K562 (cell line): ENCODE results near the gene PLEKHO2. TPM values are rescaled to one million over a fixed set of nuclear protein-coding genes. Genes with fewer than 3 reads are reported as not detected.

Source experiments
- ATAC-seq: fragments of 200-7000 bp; cut with Tn5 transposase; 3 replicates; pipeline ENCODE4 v1.9.1; 2020; ENCODE audit warnings: moderate library complexity
- BruUV-seq: library from RNA; stranded (reverse); fragments of 400-500 nt; replicated peaks from 2 replicates; lab custom pipeline; 2021; lab: Mats Ljungman, UMichigan
- CTCF ChIA-PET: fragments of 300-600 bp; formaldehyde crosslinking; extraction: SDS; loops from one replicate; lab custom pipeline; 2021; ENCODE audit warnings: low intra/inter-chr PET ratio; lab: Yijun Ruan, JAX
- POLR2A ChIA-PET: fragments of 300-600, 350-650 bp; sonication (Branson Sonifier 250); formaldehyde crosslinking; extraction: SDS; loops from one replicate; lab custom pipeline; 2021; ENCODE audit warnings: antibody characterized with exemption, inconsistent platforms; lab: Yijun Ruan, JAX
- DNase-seq, 4 experiments: peaks; one replicate each; pipeline versions ENCODE4 v3.0.0 to v3.0.0-alpha.2; 2011 to 2018; ENCODE audit warnings: low spot score in 3 of 4, mixed read lengths in 3 of 4; ENCODE audit errors: extremely low read depth in 1 of 4
- FAIRE-seq: peaks from 2 replicates; lab custom pipeline; 2011; peaks lifted over from hg19 to GRCh38; lab: Jason Lieb, UNC
- H2AFZ ChIP-seq: 2 replicates; pipeline ENCODE4 v1.6.0; 2011; ENCODE audit warnings: low read depth, low read length, control low read depth, inconsistent platforms
- H3K27ac ChIP-seq: fragments of 200-600 bp; 3 replicates; pipeline ENCODE4 v1.8.0; 2011; ENCODE audit warnings: low read depth, mild to moderate bottlenecking, control low read depth, inconsistent platforms, low read length, moderate library complexity, mixed read lengths; ENCODE audit errors: extremely low read depth
- H3K27me3 ChIP-seq, 2 experiments: fragments of 300-600 bp in 1 of 2; 2 replicates in 1 of 2; 3 replicates in 1 of 2; pipeline versions ENCODE4 v1.6.0 to v1.8.0; 2011; ENCODE audit warnings: inconsistent platforms in 2 of 2, low read length in 2 of 2, mild to moderate bottlenecking in 1 of 2, mixed read lengths in 1 of 2, moderate library complexity in 1 of 2; ENCODE audit not compliant: control insufficient read depth in 2 of 2, insufficient read depth in 2 of 2
- H3K36me3 ChIP-seq: fragments of 300-600 bp; 3 replicates; pipeline ENCODE4 v1.8.0; 2011; ENCODE audit warnings: mild to moderate bottlenecking, low read length, inconsistent platforms; ENCODE audit not compliant: control insufficient read depth, insufficient read depth
- H3K4me1 ChIP-seq, 2 experiments: fragments of 200-600 bp in 1 of 2; replicated peaks in 1 of 2; 2 replicates in 1 of 2; 3 replicates in 1 of 2; pipeline versions ENCODE4 v1.5.1 to v1.8.0; 2011; ENCODE audit warnings: inconsistent platforms in 2 of 2, low read length in 2 of 2, mild to moderate bottlenecking in 1 of 2, mixed read lengths in 1 of 2, moderate library complexity in 1 of 2; ENCODE audit not compliant: control insufficient read depth in 2 of 2, insufficient read depth in 2 of 2
- H3K4me2 ChIP-seq: 2 replicates; pipeline ENCODE4 v1.6.1; 2011; ENCODE audit warnings: low read length, control low read depth, inconsistent platforms, mixed read lengths; ENCODE audit not compliant: insufficient read depth
- H3K4me3 ChIP-seq: fragments of 200-600 bp; sonication (generic), shearing (Covaris generic); 2 replicates; pipeline ENCODE4 v1.5.1; 2016; ENCODE audit warnings: control low read depth, inconsistent platforms
- H3K79me2 ChIP-seq: fragments of 200-600 bp; 3 replicates; pipeline ENCODE4 v1.8.0; 2011; ENCODE audit warnings: low read length, inconsistent platforms; ENCODE audit not compliant: control insufficient read depth, insufficient read depth
- H3K9ac ChIP-seq, 2 experiments: 2 replicates each; pipeline versions ENCODE4 v1.6.0 to v1.6.1; 2011; ENCODE audit warnings: low read depth in 2 of 2, low read length in 2 of 2, control low read depth in 1 of 2, inconsistent platforms in 1 of 2, mild to moderate bottlenecking in 1 of 2, mixed read lengths in 1 of 2; ENCODE audit not compliant: insufficient read depth in 1 of 2
- H3K9me1 ChIP-seq: one replicate; pipeline ENCODE4 v1.6.0; 2011; ENCODE audit warnings: inconsistent platforms, mild to moderate bottlenecking, low read length, moderate library complexity; ENCODE audit not compliant: control insufficient read depth, insufficient read depth
- H3K9me3 ChIP-seq: replicated peaks from 2 replicates; pipeline ENCODE4 v1.5.1; 2011; ENCODE audit warnings: low read depth, low read length, inconsistent platforms; ENCODE audit not compliant: control insufficient read depth, insufficient read depth
- H4K20me1 ChIP-seq: replicated peaks from 2 replicates; pipeline ENCODE4 v1.6.1; 2011; ENCODE audit warnings: low read length, inconsistent platforms, mixed read lengths; ENCODE audit not compliant: control insufficient read depth, insufficient read depth
- C11orf30 ChIP-seq: fragments of 450-650 bp; IDR thresholded peaks from 2 replicates; pipeline ENCODE4 v1.6.1; 2016; ENCODE audit warnings: low read depth, mild to moderate bottlenecking
- CREB1 ChIP-seq, 2 experiments: sonication (generic) in 1 of 2; formaldehyde crosslinking in 1 of 2; IDR thresholded peaks; 2 replicates each; pipeline versions ENCODE4 v1.6.1 to v1.8.0; 2012 to 2022; ENCODE audit warnings: inconsistent platforms in 1 of 2, mild to moderate bottlenecking in 1 of 2, missing genetic modification reagents in 1 of 2, moderate library complexity in 1 of 2
- KLF13 ChIP-seq: fragments of 450-650 bp; IDR thresholded peaks from 2 replicates; pipeline ENCODE4 v1.6.1; 2016; ENCODE audit warnings: missing genetic modification characterization, low read depth, mild to moderate bottlenecking, missing compliant biosample characterization, moderate library complexity, borderline replicate concordance
- MAFG ChIP-seq: fragments of 450-650 bp; conservative IDR thresholded peaks from 2 replicates; pipeline ENCODE4 v1.6.1; 2016; ENCODE audit warnings: missing genetic modification characterization, missing compliant biosample characterization
- MAFK ChIP-seq: IDR thresholded peaks from 2 replicates; pipeline ENCODE4 v1.6.1; 2011; ENCODE audit warnings: low read length, improper control_type of control experiment
- ZC3H11A ChIP-seq: IDR thresholded peaks from 2 replicates; pipeline ENCODE4 v1.6.1; 2012; ENCODE audit warnings: low read depth, low read length, improper control_type of control experiment
- ZNF316 ChIP-seq: fragments of 450-650 bp; IDR thresholded peaks from 2 replicates; pipeline ENCODE4 v1.6.1; 2016
- WGBS: fragments of 100-300 bp; shearing (Covaris generic); methylation state at CpG from one replicate; pipeline ENCODE4 v1.1.6; 2016; ENCODE audit warnings: low coverage, mixed read lengths; ENCODE audit not compliant: insufficient coverage; ENCODE audit errors: missing lambda C conversion rate; 5-methylcytosine and 5-hydroxymethylcytosine counted together
- in situ Hi-C: fragments of 300-500 bp; cut with MboI; formaldehyde crosslinking; loops from 4 replicates; pipeline ENCODE4 v1.15.0; 2018; ENCODE audit warnings: inconsistent platforms, mixed read lengths
- intact Hi-C: fragments of 100-400 bp; cut with micrococcal nuclease; formaldehyde crosslinking; loops from 2 replicates; pipeline ENCODE4 v1.14.2; 2022
- polyA plus RNA-seq, 8 experiments: library from polyadenylated mRNA; depleted of rRNA in 4 of 8; stranded (reverse) in 5 of 8; unstranded in 3 of 8; fragments of >200 nt; fragmentation: Nextera tagmentation in 2 of 8; fragmentation: Illumina TruSeq in 1 of 8; extraction: Ambion mirVana in 2 of 8; extraction: Trizol in 1 of 8; gene quantifications; 2 replicates each; pipeline versions ENCODE4 v1.2.1 to v1.2.3, GENCODE V29; 2011 to 2014; ENCODE audit warnings: inconsistent platforms in 1 of 8, missing spikeins in 1 of 8
- total RNA-seq, 7 experiments: library from RNA; depleted of rRNA in 6 of 7; stranded (reverse); fragments of >200 nt in 6 of 7; fragmentation: Illumina TruSeq in 2 of 7; extraction: Trizol in 2 of 7; gene quantifications; 2 replicates each; pipeline versions ENCODE4 v1.2.1 to v1.2.3, GENCODE V29; 2011 to 2021; ENCODE audit warnings: low replicate concordance in 1 of 7

Gene PLEKHO2
- total and polyA plus RNA-seq, 9 of the 15 experiments (the other 6 are each of a cell fraction or from before 2014, with no cell fraction given): 0.24 to 8.8 (median 5.5) TPM

GRCh38 chr15:64877435-64877834 lies 35.7 kb downstream of the PLEKHO2 start:
- Histone ChIP-seq H3K9me3 (no peaks in the 10 kb centered on the region), H4K20me1 (no peaks in the 10 kb centered on the region), H3K4me1 (peaks cover 0 to 8% of the 10 kb centered on the region in 2 experiments; a peak in 2 of 5 replicates), H3K27me3 (peaks cover 0 to 9% of the 10 kb centered on the region in 2 experiments; a peak in 2 of 5 replicates), H3K27ac (no peak overlapping the region), H3K79me2 (no peaks in the 10 kb centered on the region), H3K4me2 (no peak overlapping the region), H3K4me3 (no peak overlapping the region), H2AFZ (no peak overlapping the region), H3K36me3 (no peaks in the 10 kb centered on the region), H3K9me1 (no peaks in the 10 kb centered on the region), H3K9ac (peak overlapping the region in 1 of 2 experiments; percentile 69; a peak in 1 of 4 replicates)
- FAIRE-seq (no peak), ATAC-seq (peak; percentile 52; the same call in 2 of the 3 replicates), DNase-seq (no peak)
- ChIA-PET CTCF (no interaction called here), POLR2A (interaction anchor here (0.7 to 1.6 kb wide), 4 partner anchors 9 to 428 kb away, joined by 3 to 5 read pairs (median 4); no protein-coding TSS in a partner anchor)
- TF ChIP-seq CREB1 (IDR thresholded peaks at IDR 0.05) (no peak), CREB1 (CRISPR knock-in tag; IDR thresholded peaks at IDR 0.05) (no peak), MAFG (tag) (peak; percentile 65; the same call in 1 of the 2 replicates), KLF13 (tag) (no peak), MAFK (peak; percentile 47; the same call in 1 of the 2 replicates), ZC3H11A (no peak), ZNF316 (peak; percentile 70), C11orf30 (peak; percentile 81)
- in situ Hi-C loops (no loop called here), intact Hi-C loops (no loop called here)
- BruUV-seq: no TSS peak
- WGBS: 10% methylated on average over 3 of the region's 3 CpGs
